ENCODE measurements around the gene IGFL3. TPM values are rescaled to one million over a fixed set of nuclear protein-coding genes. Genes with fewer than 3 reads are reported as not detected.

Gene IGFL3
- total RNA-seq, 1 experiment from 2014 or later: not detected

- no peak overlapping the region for H3K27ac Mint-ChIP-seq
- peaks cover 2% of the 10 kb centered on the region for H3K4me1 Mint-ChIP-seq
- ATAC-seq (no peak), DNase-seq (ENCODE audit: low spot score) (no peak)
- H3K9me3 Mint-ChIP-seq: no peaks in the 10 kb centered on the region
- ChIA-PET POLR2A (no interaction called here), CTCF (interaction anchor here (1.3 to 2.1 kb wide), 3 partner anchors 24 to 45 kb away, joined by 3 to 20 read pairs (median 5); no protein-coding TSS in a partner anchor)
- TF ChIP-seq SP1 (CRISPR knock-in tag; conservative IDR thresholded peaks at IDR 0.05) (no peak), IRF2 (CRISPR knock-in tag; IDR thresholded peaks at IDR 0.05; ENCODE audit: borderline replicate concordance, low read depth) (no peak), KAT7 (CRISPR knock-in tag; IDR thresholded peaks at IDR 0.05; ENCODE audit: borderline replicate concordance) (no peak)
- TF ChIP-seq, protein P1, sequence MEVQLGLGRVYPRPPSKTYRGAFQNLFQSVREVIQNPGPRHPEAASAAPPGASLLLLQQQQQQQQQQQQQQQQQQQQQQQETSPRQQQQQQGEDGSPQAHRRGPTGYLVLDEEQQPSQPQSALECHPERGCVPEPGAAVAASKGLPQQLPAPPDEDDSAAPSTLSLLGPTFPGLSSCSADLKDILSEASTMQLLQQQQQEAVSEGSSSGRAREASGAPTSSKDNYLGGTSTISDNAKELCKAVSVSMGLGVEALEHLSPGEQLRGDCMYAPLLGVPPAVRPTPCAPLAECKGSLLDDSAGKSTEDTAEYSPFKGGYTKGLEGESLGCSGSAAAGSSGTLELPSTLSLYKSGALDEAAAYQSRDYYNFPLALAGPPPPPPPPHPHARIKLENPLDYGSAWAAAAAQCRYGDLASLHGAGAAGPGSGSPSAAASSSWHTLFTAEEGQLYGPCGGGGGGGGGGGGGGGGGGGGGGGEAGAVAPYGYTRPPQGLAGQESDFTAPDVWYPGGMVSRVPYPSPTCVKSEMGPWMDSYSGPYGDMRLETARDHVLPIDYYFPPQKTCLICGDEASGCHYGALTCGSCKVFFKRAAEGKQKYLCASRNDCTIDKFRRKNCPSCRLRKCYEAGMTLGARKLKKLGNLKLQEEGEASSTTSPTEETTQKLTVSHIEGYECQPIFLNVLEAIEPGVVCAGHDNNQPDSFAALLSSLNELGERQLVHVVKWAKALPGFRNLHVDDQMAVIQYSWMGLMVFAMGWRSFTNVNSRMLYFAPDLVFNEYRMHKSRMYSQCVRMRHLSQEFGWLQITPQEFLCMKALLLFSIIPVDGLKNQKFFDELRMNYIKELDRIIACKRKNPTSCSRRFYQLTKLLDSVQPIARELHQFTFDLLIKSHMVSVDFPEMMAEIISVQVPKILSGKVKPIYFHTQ (CRISPR knock-in tag; IDR thresholded peaks at IDR 0.05): no peak
- no peak overlapping the region for H3K4me3 Mint-ChIP-seq
- H3K36me3 Mint-ChIP-seq: no peaks in the 10 kb centered on the region
- peaks cover 82% of the 10 kb centered on the region for H3K27me3 Mint-ChIP-seq (ENCODE audit: low read depth)
These were observed 51.1 kb downstream of the IGFL3 start for GRCh38 chr19:46073268-46073922.

Other genes starting within 250 kb of the IGFL3 start
- 29.8 to 32.3 TPM (median 30.3 TPM) in 3 replicates for gene IRF2BP1, start 238.5 kb downstream of the IGFL3 start, total RNA-seq (2021)
- 13.6 to 15.1 TPM (median 14.8 TPM) in 3 replicates for gene MYPOP, start 222.1 kb downstream of the IGFL3 start, total RNA-seq (2021)
- 0.13 to 0.18 TPM in 2 of 3 replicates, not detected in the other for gene NANOS2, start 209.9 kb downstream of the IGFL3 start, total RNA-seq (2021)
- gene NOVA2, start 150.8 kb downstream of the IGFL3 start, total RNA-seq (2021): 11.3 to 15.6 TPM (median 15.4 TPM) in 3 replicates
- 25.2 to 33.7 TPM (median 26.6 TPM) in 3 replicates for gene CCDC61, start 129.2 kb downstream of the IGFL3 start, total RNA-seq (2021)
- not detected in 3 replicates for gene PGLYRP1, start 101.6 kb downstream of the IGFL3 start, total RNA-seq (2021)
- gene IGFL4, start 83.7 kb downstream of the IGFL3 start, total RNA-seq (2021): 0.20 to 0.37 TPM (median 0.34 TPM) in 3 replicates
- not detected in 3 replicates for gene IGFL2, start 23.6 kb upstream of the IGFL3 start, total RNA-seq (2021)
- not detected in 3 replicates for gene IGFL1, start 105.1 kb upstream of the IGFL3 start, total RNA-seq (2021)
- 31.8 to 58.2 TPM (median 48.7 TPM) in 3 replicates for gene HIF3A, start 172.4 kb upstream of the IGFL3 start, total RNA-seq (2021)
- 98.9 to 107 TPM (median 103 TPM) in 3 replicates for gene PPP5C, start 222.4 kb upstream of the IGFL3 start, total RNA-seq (2021)

All from WTC11 (cell line).